Measurements from ENCODE around the gene KRT72. TPM values are rescaled to one million over a fixed set of nuclear protein-coding genes. Genes with fewer than 3 reads are reported as not detected.

The KRT72 gene
- total RNA-seq, 1 experiment from 2014 or later: 0.17 TPM

GRCh38 chr12:52539821-52540173 lies 61.5 kb downstream of the KRT72 start:
- no peak overlapping the region for H3K4me2 ChIP-seq (ENCODE audit: low read length)
- ATAC-seq: no peak
- no peaks in the 10 kb centered on the region for H3K36me3 ChIP-seq (ENCODE audit: control insufficient read depth in 1 of 2, insufficient read depth in 2 of 2, low read length in 2 of 2)
- no peaks in the 10 kb centered on the region for H3K79me2 ChIP-seq (ENCODE audit: insufficient read depth, low read length)
- H3K9ac ChIP-seq (ENCODE audit: low read length): no peak overlapping the region
- peaks cover 13 to 21% of the 10 kb centered on the region in 2 experiments for H3K4me1 ChIP-seq (ENCODE audit: control insufficient read depth in 1 of 2, insufficient read depth in 2 of 2, low read length in 2 of 2)
- no peak overlapping the region for H2AFZ ChIP-seq (ENCODE audit: low read depth, low read length, poor library complexity, severe bottlenecking)
- H3K27ac ChIP-seq (ENCODE audit: low read depth, low read length): no peak overlapping the region
- ChIA-PET POLR2A (no interaction called here), CTCF (interaction anchor here (1.2 kb wide), 1 partner anchor 340 kb away, joined by 3 read pairs; no protein-coding TSS in a partner anchor), RAD21 (ENCODE audit: low non-redundant PET in 1 of 2, low total read pairs in 2 of 2, uncharacterized antibody in 2 of 2, unreplicated experiment in 2 of 2) (no interaction called here)
- no peak for DNase-seq (ENCODE audit: low read depth, low spot score)
- no peaks in the 10 kb centered on the region for H3K9me2 ChIP-seq (ENCODE audit: insufficient read depth)
- H3K27me3 ChIP-seq (ENCODE audit: insufficient read depth, low read length): no peaks in the 10 kb centered on the region
- H3K9me3 ChIP-seq (ENCODE audit: control insufficient read depth in 1 of 2, insufficient read depth in 1 of 2, low read depth in 1 of 2, low read length in 2 of 2): no peaks in the 10 kb centered on the region
- intact Hi-C loops (cut with micrococcal nuclease): no loop called here
- TF ChIP-seq, protein P1, sequence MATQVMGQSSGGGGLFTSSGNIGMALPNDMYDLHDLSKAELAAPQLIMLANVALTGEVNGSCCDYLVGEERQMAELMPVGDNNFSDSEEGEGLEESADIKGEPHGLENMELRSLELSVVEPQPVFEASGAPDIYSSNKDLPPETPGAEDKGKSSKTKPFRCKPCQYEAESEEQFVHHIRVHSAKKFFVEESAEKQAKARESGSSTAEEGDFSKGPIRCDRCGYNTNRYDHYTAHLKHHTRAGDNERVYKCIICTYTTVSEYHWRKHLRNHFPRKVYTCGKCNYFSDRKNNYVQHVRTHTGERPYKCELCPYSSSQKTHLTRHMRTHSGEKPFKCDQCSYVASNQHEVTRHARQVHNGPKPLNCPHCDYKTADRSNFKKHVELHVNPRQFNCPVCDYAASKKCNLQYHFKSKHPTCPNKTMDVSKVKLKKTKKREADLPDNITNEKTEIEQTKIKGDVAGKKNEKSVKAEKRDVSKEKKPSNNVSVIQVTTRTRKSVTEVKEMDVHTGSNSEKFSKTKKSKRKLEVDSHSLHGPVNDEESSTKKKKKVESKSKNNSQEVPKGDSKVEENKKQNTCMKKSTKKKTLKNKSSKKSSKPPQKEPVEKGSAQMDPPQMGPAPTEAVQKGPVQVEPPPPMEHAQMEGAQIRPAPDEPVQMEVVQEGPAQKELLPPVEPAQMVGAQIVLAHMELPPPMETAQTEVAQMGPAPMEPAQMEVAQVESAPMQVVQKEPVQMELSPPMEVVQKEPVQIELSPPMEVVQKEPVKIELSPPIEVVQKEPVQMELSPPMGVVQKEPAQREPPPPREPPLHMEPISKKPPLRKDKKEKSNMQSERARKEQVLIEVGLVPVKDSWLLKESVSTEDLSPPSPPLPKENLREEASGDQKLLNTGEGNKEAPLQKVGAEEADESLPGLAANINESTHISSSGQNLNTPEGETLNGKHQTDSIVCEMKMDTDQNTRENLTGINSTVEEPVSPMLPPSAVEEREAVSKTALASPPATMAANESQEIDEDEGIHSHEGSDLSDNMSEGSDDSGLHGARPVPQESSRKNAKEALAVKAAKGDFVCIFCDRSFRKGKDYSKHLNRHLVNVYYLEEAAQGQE (IDR thresholded peaks at IDR 0.05; ENCODE audit: low read depth): no peak
- TF ChIP-seq ZNF274 (IDR thresholded peaks at IDR 0.05; ENCODE audit: low read depth, low read length) (no peak), EZH2phosphoT487 (IDR thresholded peaks at IDR 0.05; ENCODE audit: borderline replicate concordance) (no peak)
- TF ChIP-seq, protein P2, sequence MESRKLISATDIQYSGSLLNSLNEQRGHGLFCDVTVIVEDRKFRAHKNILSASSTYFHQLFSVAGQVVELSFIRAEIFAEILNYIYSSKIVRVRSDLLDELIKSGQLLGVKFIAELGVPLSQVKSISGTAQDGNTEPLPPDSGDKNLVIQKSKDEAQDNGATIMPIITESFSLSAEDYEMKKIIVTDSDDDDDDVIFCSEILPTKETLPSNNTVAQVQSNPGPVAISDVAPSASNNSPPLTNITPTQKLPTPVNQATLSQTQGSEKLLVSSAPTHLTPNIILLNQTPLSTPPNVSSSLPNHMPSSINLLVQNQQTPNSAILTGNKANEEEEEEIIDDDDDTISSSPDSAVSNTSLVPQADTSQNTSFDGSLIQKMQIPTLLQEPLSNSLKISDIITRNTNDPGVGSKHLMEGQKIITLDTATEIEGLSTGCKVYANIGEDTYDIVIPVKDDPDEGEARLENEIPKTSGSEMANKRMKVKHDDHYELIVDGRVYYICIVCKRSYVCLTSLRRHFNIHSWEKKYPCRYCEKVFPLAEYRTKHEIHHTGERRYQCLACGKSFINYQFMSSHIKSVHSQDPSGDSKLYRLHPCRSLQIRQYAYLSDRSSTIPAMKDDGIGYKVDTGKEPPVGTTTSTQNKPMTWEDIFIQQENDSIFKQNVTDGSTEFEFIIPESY (IDR thresholded peaks at IDR 0.05; ENCODE audit: extremely low read depth, insufficient replicate concordance, low read length): no peak
- BruUV-seq (replicated peaks): no TSS peak
- no peaks in the 10 kb centered on the region for H4K20me1 ChIP-seq (ENCODE audit: insufficient read depth)
- no peak overlapping the region for H3K4me3 ChIP-seq (replicated peaks in 1 of 2; ENCODE audit: low read depth in 1 of 2, low read length in 2 of 2)

Data from HCT116 (cell line).